Glutamatergic neuron (in vitro differentiated cells): ENCODE results near the gene NES. TPM values are rescaled to one million over a fixed set of nuclear protein-coding genes. Genes with fewer than 3 reads are reported as not detected.

ENCODE experiments used
- DNase-seq: peaks from one replicate; pipeline ENCODE4 v3.0.0; 2022
- H3K27ac Mint-ChIP-seq: one replicate; pipeline ENCODE4 v1.8.0; 2020; ENCODE audit warnings: mild to moderate bottlenecking, mixed read lengths, inconsistent platforms; ENCODE audit not compliant: unreplicated experiment
- H3K27me3 Mint-ChIP-seq: one replicate; pipeline ENCODE4 v1.8.0; 2020; ENCODE audit warnings: mild to moderate bottlenecking, moderate library complexity, mixed read lengths, inconsistent platforms; ENCODE audit not compliant: unreplicated experiment
- H3K36me3 Mint-ChIP-seq: one replicate; pipeline ENCODE4 v1.8.0; 2020; ENCODE audit warnings: mild to moderate bottlenecking, mixed read lengths, inconsistent platforms; ENCODE audit not compliant: unreplicated experiment
- H3K4me1 Mint-ChIP-seq: one replicate; pipeline ENCODE4 v1.8.0; 2020; ENCODE audit warnings: mild to moderate bottlenecking, low read depth, mixed read lengths, inconsistent platforms; ENCODE audit not compliant: unreplicated experiment
- H3K4me3 Mint-ChIP-seq: one replicate; pipeline ENCODE4 v1.8.0; 2020; ENCODE audit warnings: mild to moderate bottlenecking, mixed read lengths, inconsistent platforms; ENCODE audit not compliant: unreplicated experiment
- H3K9me3 Mint-ChIP-seq: one replicate; pipeline ENCODE4 v1.8.0; 2020; ENCODE audit warnings: mild to moderate bottlenecking, moderate library complexity, mixed read lengths, inconsistent platforms; ENCODE audit not compliant: unreplicated experiment
- CTCF ChIP-seq: fragments of 200-600 bp; sonication (generic); IDR thresholded peaks from one replicate; pipeline ENCODE4 v1.5.0; 2021; ENCODE audit not compliant: partially characterized antibody, unreplicated experiment
- total RNA-seq: library from RNA; stranded (reverse); fragmentation: NEBNext Ultra II Directional; extraction: Animal tissue kit (Norgen Biotek cat#: 25700); gene quantifications from one replicate; pipeline ENCODE4 v1.2.1, GENCODE V29; 2021; ENCODE audit not compliant: unreplicated experiment

The NES gene
- total RNA-seq, 1 donor from 2014 or later: 375 TPM

- TF ChIP-seq CTCF: no peak
- Mint-ChIP-seq H3K36me3 (peaks cover 5% of the 10 kb centered on the region), H3K27ac (no peak overlapping the region), H3K4me3 (no peak overlapping the region), H3K9me3 (peaks cover 9% of the 10 kb centered on the region), H3K27me3 (peaks cover 26% of the 10 kb centered on the region), H3K4me1 (peaks cover 21% of the 10 kb centered on the region)
- DNase-seq: no peak
Observed at GRCh38 chr1:156646738-156647211, 30.4 kb downstream of the NES start.

- peaks cover 7% of the 10 kb centered on the region for H3K9me3 Mint-ChIP-seq
- peak overlapping the region; percentile 46 for H3K4me3 Mint-ChIP-seq
- no peak for TF ChIP-seq CTCF
- peaks cover 30% of the 10 kb centered on the region for H3K4me1 Mint-ChIP-seq
- peaks cover 5% of the 10 kb centered on the region for H3K36me3 Mint-ChIP-seq
- peak overlapping the region; percentile 71 for H3K27ac Mint-ChIP-seq
- DNase-seq: no peak
- H3K27me3 Mint-ChIP-seq: peaks cover 23% of the 10 kb centered on the region
Observed at GRCh38 chr1:156645666-156646065, 31.5 kb downstream of the NES start.

- Mint-ChIP-seq H3K27ac (no peak overlapping the region), H3K9me3 (peaks cover 7% of the 10 kb centered on the region), H3K27me3 (peaks cover 23% of the 10 kb centered on the region), H3K4me3 (no peak overlapping the region), H3K36me3 (peaks cover 5% of the 10 kb centered on the region), H3K4me1 (peaks cover 31% of the 10 kb centered on the region)
- TF ChIP-seq CTCF: no peak
- no peak for DNase-seq
Observed at GRCh38 chr1:156645056-156645455, 32.2 kb downstream of the NES start.

DNA sequence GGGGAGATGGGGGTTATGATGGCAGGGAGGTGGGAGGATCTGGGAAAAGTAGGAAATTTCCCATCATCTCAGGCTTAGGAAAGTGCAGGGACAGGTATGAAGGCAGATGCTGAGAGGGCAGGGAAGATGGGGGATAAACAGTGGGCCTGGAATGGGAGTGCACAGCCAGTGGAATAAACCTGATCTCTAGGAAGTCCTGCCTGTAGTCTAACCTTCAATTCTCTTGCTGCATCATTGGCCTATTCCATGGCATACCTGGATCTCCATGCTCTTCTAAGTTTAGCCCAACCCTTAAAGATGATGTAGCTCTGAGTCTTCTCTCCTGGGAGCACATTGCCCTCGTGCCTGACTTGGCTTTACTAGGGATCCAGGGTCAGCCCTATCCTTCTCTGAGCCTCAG, 32.6 kb downstream of the NES start:
- H3K9me3 Mint-ChIP-seq: peaks cover 7% of the 10 kb centered on the region
- no peak overlapping the region for H3K27ac Mint-ChIP-seq
- peaks cover 23% of the 10 kb centered on the region for H3K27me3 Mint-ChIP-seq
- H3K4me1 Mint-ChIP-seq: peaks cover 35% of the 10 kb centered on the region
- TF ChIP-seq CTCF: no peak
- peaks cover 5% of the 10 kb centered on the region for H3K36me3 Mint-ChIP-seq
- no peak overlapping the region for H3K4me3 Mint-ChIP-seq
- DNase-seq: no peak

DNA sequence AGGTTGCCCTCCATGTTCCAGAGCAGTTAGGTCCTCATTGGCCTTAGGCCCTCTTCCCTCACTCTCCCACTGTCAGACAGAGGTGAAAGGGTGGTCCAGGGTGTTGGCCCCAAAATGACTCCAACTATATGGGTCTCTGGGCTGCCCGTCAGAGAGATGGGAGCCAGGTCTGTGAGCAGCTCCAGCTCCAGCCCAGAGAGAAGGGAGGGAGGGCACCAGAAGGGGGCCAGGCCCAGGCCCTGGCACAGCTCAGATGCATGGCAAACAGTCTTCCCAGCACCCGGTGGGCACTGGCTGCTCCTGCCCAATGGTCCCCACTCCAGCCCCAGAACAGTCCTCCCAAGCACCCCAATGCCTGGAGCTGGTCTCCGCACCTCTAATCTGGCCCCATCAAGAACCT, 33.1 kb downstream of the NES start:
- H3K27ac Mint-ChIP-seq: no peak overlapping the region
- H3K4me3 Mint-ChIP-seq: no peak overlapping the region
- no peak for DNase-seq
- H3K9me3 Mint-ChIP-seq: peaks cover 7% of the 10 kb centered on the region
- peaks cover 5% of the 10 kb centered on the region for H3K36me3 Mint-ChIP-seq
- peaks cover 40% of the 10 kb centered on the region for H3K4me1 Mint-ChIP-seq
- no peak for TF ChIP-seq CTCF
- peaks cover 21% of the 10 kb centered on the region for H3K27me3 Mint-ChIP-seq
